ENCODE measurements around the gene ZNF564. TPM values are rescaled to one million over a fixed set of nuclear protein-coding genes. Genes with fewer than 3 reads are reported as not detected.

ZNF564 gene
- total and polyA plus RNA-seq, 2 of the 13 experiments (the other 11 are each of a cell fraction or from before 2014, with no cell fraction given): 2.3 to 11.1 TPM

DNA sequence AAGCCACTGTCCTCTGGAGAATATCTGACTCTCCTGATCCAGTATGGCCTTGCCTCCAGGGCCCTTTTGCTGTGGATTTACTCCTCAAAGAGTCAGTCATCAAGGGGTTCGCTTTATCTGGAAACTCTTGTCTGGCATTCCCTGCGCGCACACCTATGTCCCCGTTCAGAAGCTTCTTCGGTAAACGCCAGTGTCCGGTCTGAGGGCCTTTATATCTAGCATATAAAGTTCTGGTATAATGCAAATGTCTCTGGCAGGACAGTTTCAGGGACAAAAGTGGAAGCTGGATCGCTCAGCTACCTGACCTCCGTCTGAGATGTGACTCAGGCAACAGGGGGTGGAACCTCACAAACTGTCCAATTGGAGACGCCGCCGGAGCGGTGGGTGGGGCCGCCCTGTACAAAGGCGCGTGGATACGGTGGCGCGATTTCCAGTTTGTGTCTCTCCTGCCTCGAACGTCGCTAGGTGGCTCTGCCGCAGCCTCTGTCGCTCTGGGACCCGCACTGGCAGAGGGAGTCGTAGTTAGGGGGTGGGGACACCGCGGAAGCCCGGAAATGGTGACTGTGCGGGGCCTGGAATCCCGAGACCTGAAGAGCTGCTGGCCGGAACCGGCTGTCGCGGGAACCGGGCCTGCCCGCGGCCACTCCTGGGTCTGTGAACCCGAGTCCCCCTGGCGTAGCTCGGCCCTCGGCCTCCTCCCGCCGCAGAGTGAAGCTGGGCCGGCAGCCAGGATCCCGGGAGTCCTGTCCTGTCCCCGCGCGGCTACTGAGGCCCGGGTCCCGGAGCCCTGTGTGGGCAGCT, 56.1 kb downstream of the ZNF564 start (continued):
- TF ChIP-seq IRX3 (CRISPR knock-in tag; IDR thresholded peaks at IDR 0.05; ENCODE audit: borderline replicate concordance, low read depth) (peak; percentile 90), ZBTB1 (CRISPR knock-in tag; IDR thresholded peaks at IDR 0.05; ENCODE audit: borderline replicate concordance) (peak; percentile 97), IRF2 (CRISPR knock-in tag; IDR thresholded peaks at IDR 0.05) (peak; percentile 72), CHD4 (IDR thresholded peaks at IDR 0.05; ENCODE audit: borderline replicate concordance, low read length) (no peak), FOXK1 (CRISPR knock-in tag; IDR thresholded peaks at IDR 0.05; ENCODE audit: borderline replicate concordance, low read depth) (peak; percentile 70; the same call in 1 of the 2 replicates), HMG20A (CRISPR knock-in tag; IDR thresholded peaks at IDR 0.05; ENCODE audit: borderline replicate concordance) (peak; percentile 30; the same call in 1 of the 2 replicates), ZNF816 (CRISPR knock-in tag; IDR thresholded peaks at IDR 0.05; ENCODE audit: borderline replicate concordance) (peak; percentile 24; the same call in 1 of the 2 replicates), PCBP2 (optimal IDR thresholded peaks at IDR 0.05; ENCODE audit: low read depth, low read length, poor library complexity, severe bottlenecking) (no peak), NFE2 (CRISPR knock-in tag; IDR thresholded peaks at IDR 0.05) (no peak)
- TF ChIP-seq, protein P1, sequence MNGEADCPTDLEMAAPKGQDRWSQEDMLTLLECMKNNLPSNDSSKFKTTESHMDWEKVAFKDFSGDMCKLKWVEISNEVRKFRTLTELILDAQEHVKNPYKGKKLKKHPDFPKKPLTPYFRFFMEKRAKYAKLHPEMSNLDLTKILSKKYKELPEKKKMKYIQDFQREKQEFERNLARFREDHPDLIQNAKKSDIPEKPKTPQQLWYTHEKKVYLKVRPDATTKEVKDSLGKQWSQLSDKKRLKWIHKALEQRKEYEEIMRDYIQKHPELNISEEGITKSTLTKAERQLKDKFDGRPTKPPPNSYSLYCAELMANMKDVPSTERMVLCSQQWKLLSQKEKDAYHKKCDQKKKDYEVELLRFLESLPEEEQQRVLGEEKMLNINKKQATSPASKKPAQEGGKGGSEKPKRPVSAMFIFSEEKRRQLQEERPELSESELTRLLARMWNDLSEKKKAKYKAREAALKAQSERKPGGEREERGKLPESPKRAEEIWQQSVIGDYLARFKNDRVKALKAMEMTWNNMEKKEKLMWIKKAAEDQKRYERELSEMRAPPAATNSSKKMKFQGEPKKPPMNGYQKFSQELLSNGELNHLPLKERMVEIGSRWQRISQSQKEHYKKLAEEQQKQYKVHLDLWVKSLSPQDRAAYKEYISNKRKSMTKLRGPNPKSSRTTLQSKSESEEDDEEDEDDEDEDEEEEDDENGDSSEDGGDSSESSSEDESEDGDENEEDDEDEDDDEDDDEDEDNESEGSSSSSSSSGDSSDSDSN (CRISPR knock-in tag; IDR thresholded peaks at IDR 0.05): peak; percentile 99
- TF ChIP-seq, protein P2, sequence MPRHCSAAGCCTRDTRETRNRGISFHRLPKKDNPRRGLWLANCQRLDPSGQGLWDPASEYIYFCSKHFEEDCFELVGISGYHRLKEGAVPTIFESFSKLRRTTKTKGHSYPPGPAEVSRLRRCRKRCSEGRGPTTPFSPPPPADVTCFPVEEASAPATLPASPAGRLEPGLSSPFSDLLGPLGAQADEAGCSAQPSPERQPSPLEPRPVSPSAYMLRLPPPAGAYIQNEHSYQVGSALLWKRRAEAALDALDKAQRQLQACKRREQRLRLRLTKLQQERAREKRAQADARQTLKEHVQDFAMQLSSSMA (CRISPR knock-in tag; IDR thresholded peaks at IDR 0.05): no peak; the same call in none of the 2 replicates
- TF ChIP-seq, protein P3, sequence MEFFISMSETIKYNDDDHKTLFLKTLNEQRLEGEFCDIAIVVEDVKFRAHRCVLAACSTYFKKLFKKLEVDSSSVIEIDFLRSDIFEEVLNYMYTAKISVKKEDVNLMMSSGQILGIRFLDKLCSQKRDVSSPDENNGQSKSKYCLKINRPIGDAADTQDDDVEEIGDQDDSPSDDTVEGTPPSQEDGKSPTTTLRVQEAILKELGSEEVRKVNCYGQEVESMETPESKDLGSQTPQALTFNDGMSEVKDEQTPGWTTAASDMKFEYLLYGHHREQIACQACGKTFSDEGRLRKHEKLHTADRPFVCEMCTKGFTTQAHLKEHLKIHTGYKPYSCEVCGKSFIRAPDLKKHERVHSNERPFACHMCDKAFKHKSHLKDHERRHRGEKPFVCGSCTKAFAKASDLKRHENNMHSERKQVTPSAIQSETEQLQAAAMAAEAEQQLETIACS (CRISPR knock-in tag; IDR thresholded peaks at IDR 0.05): no peak
- TF ChIP-seq, protein P4, sequence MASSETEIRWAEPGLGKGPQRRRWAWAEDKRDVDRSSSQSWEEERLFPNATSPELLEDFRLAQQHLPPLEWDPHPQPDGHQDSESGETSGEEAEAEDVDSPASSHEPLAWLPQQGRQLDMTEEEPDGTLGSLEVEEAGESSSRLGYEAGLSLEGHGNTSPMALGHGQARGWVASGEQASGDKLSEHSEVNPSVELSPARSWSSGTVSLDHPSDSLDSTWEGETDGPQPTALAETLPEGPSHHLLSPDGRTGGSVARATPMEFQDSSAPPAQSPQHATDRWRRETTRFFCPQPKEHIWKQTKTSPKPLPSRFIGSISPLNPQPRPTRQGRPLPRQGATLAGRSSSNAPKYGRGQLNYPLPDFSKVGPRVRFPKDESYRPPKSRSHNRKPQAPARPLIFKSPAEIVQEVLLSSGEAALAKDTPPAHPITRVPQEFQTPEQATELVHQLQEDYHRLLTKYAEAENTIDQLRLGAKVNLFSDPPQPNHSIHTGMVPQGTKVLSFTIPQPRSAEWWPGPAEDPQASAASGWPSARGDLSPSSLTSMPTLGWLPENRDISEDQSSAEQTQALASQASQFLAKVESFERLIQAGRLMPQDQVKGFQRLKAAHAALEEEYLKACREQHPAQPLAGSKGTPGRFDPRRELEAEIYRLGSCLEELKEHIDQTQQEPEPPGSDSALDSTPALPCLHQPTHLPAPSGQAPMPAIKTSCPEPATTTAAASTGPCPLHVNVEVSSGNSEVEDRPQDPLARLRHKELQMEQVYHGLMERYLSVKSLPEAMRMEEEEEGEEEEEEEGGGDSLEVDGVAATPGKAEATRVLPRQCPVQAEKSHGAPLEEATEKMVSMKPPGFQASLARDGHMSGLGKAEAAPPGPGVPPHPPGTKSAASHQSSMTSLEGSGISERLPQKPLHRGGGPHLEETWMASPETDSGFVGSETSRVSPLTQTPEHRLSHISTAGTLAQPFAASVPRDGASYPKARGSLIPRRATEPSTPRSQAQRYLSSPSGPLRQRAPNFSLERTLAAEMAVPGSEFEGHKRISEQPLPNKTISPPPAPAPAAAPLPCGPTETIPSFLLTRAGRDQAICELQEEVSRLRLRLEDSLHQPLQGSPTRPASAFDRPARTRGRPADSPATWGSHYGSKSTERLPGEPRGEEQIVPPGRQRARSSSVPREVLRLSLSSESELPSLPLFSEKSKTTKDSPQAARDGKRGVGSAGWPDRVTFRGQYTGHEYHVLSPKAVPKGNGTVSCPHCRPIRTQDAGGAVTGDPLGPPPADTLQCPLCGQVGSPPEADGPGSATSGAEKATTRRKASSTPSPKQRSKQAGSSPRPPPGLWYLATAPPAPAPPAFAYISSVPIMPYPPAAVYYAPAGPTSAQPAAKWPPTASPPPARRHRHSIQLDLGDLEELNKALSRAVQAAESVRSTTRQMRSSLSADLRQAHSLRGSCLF (CRISPR knock-in tag; IDR thresholded peaks at IDR 0.05; ENCODE audit: borderline replicate concordance): no peak
- TF ChIP-seq, protein P5, sequence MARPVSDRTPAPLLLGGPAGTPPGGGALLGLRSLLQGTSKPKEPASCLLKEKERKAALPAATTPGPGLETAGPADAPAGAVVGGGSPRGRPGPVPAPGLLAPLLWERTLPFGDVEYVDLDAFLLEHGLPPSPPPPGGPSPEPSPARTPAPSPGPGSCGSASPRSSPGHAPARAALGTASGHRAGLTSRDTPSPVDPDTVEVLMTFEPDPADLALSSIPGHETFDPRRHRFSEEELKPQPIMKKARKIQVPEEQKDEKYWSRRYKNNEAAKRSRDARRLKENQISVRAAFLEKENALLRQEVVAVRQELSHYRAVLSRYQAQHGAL (CRISPR knock-in tag; IDR thresholded peaks at IDR 0.05; ENCODE audit: not compliant biosample characterization): no peak
- TF ChIP-seq, protein P6, sequence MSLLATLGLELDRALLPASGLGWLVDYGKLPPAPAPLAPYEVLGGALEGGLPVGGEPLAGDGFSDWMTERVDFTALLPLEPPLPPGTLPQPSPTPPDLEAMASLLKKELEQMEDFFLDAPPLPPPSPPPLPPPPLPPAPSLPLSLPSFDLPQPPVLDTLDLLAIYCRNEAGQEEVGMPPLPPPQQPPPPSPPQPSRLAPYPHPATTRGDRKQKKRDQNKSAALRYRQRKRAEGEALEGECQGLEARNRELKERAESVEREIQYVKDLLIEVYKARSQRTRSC (CRISPR knock-in tag; IDR thresholded peaks at IDR 0.05; ENCODE audit: low read depth): 0 out of 2 replicates have a peak, but pooled peaks have one; percentile 82
